Lower leg skin (tissue), 3 donors: ENCODE measurements around the gene RPTOR.

ENCODE experiments used
- POLR2A ChIP-seq, 2 donors: fragments of 450-650 bp; IDR thresholded peaks; one replicate each; pipeline ENCODE4 v1.6.1; 2016 to 2017; ENCODE audit warnings: antibody characterized with exemption in 2 of 2, mild to moderate bottlenecking in 1 of 2, moderate library complexity in 1 of 2
- TF ChIP-seq, protein P1 (sequence below), 3 donors: fragments of 450-650 bp; IDR thresholded peaks; one replicate each; pipeline ENCODE4 v1.5.1; 2016; ENCODE audit warnings: antibody characterized with exemption in 3 of 3, mild to moderate bottlenecking in 3 of 3, moderate library complexity in 2 of 3

DNA sequence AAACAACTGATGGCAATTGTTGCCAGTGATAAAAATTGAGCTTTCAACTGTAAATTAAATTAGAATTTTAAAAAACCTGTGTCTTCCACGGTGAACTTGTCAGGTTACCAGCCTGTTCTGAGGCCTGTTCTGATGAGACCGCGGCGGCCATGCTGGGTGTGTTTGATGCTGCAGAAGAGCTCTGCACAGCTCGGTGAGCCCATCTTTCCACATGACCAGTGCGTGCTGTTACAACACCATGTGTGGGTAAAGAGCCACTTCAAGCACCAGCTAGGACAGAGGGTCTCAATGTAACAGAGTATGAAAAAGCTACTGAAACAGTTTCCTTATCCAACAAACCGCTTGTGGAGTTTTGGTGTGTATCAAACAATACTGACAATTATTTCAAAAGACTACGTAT is 48.5 kb downstream of the RPTOR start:
- no peak for TF ChIP-seq POLR2A (IDR thresholded peaks at IDR 0.05)
- TF ChIP-seq, protein P1, sequence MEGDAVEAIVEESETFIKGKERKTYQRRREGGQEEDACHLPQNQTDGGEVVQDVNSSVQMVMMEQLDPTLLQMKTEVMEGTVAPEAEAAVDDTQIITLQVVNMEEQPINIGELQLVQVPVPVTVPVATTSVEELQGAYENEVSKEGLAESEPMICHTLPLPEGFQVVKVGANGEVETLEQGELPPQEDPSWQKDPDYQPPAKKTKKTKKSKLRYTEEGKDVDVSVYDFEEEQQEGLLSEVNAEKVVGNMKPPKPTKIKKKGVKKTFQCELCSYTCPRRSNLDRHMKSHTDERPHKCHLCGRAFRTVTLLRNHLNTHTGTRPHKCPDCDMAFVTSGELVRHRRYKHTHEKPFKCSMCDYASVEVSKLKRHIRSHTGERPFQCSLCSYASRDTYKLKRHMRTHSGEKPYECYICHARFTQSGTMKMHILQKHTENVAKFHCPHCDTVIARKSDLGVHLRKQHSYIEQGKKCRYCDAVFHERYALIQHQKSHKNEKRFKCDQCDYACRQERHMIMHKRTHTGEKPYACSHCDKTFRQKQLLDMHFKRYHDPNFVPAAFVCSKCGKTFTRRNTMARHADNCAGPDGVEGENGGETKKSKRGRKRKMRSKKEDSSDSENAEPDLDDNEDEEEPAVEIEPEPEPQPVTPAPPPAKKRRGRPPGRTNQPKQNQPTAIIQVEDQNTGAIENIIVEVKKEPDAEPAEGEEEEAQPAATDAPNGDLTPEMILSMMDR (IDR thresholded peaks at IDR 0.05) = no peak
